Erythroblast (primary cell): ENCODE data around the gene MAN1B1.

Source experiments
- GATA1 ChIP-seq: IDR thresholded peaks from 2 replicates; pipeline ENCODE4 v1.6.1; 2011; ENCODE audit warnings: low read depth, mild to moderate bottlenecking, control low read depth, low read length, moderate library complexity
- POLR2A ChIP-seq: IDR thresholded peaks from 2 replicates; pipeline ENCODE4 v1.6.1; 2011; ENCODE audit warnings: mild to moderate bottlenecking, low read length

- TF ChIP-seq POLR2A (no peak), GATA1 (no peak)
These were observed 23.3 kb upstream of the MAN1B1 start for GRCh38 chr9:137063311-137064026.
